MCF 10A (cell line): ENCODE measurements around the gene ADNP. TPM values are rescaled to one million over a fixed set of nuclear protein-coding genes. Genes with fewer than 3 reads are reported as not detected.
"Not testable (repeated sequence)": the region's sequence is repeated elsewhere in the genome, so short reads cannot be mapped to it uniquely, and the experiment has no call there.

Experiments
- Bru-seq: library from RNA; stranded (reverse); fragments of 400-500 nt; gene quantifications from one replicate; lab custom pipeline; 2021; lab: Mats Ljungman, UMichigan
- BruChase-seq, 2 experiments: library from RNA; stranded (reverse); fragments of 400-500 nt; gene quantifications; one replicate each; lab custom pipeline; 2021; lab: Mats Ljungman, UMichigan
- BruUV-seq: library from RNA; stranded (reverse); fragments of 400-500 nt; replicated peaks from 2 replicates; lab custom pipeline; 2021; lab: Mats Ljungman, UMichigan
- CTCF ChIA-PET: fragments of 300-600 bp; sonication (Branson Sonifier 250); formaldehyde crosslinking; extraction: SDS; loops from one replicate; lab custom pipeline; 2021; ENCODE audit warnings: antibody characterized with exemption, inconsistent platforms; lab: Yijun Ruan, JAX
- POLR2A ChIA-PET: fragments of 300-600, 350-650 bp; sonication (Branson Sonifier 250); formaldehyde crosslinking; extraction: SDS; loops from one replicate; lab custom pipeline; 2020; ENCODE audit warnings: antibody characterized with exemption, inconsistent platforms; lab: Yijun Ruan, JAX
- DNase-seq: peaks from one replicate; pipeline ENCODE4 v3.0.0-alpha.2; 2018; ENCODE audit not compliant: unreplicated experiment
- H3K27ac Mint-ChIP-seq: one replicate; pipeline ENCODE4 v1.8.0; 2022; ENCODE audit warnings: mild to moderate bottlenecking, low read depth, mixed read lengths; ENCODE audit not compliant: unreplicated experiment
- H3K27me3 Mint-ChIP-seq: one replicate; pipeline ENCODE4 v1.8.0; 2022; ENCODE audit warnings: mixed read lengths; ENCODE audit not compliant: insufficient read depth, unreplicated experiment
- H3K36me3 Mint-ChIP-seq: one replicate; pipeline ENCODE4 v1.8.0; 2022; ENCODE audit warnings: mild to moderate bottlenecking, moderate library complexity, mixed read lengths; ENCODE audit not compliant: insufficient read depth, unreplicated experiment
- H3K4me1 Mint-ChIP-seq: one replicate; pipeline ENCODE4 v1.8.0; 2022; ENCODE audit warnings: mixed read lengths; ENCODE audit not compliant: insufficient read depth, unreplicated experiment
- H3K4me3 Mint-ChIP-seq: one replicate; pipeline ENCODE4 v1.8.0; 2022; ENCODE audit warnings: mild to moderate bottlenecking, moderate library complexity, mixed read lengths; ENCODE audit not compliant: unreplicated experiment
- H3K9me3 Mint-ChIP-seq: one replicate; pipeline ENCODE4 v1.8.0; 2022; ENCODE audit warnings: mixed read lengths; ENCODE audit not compliant: unreplicated experiment
- intact Hi-C: fragments of 100-400 bp; cut with micrococcal nuclease; formaldehyde crosslinking; loops from 2 replicates; pipeline ENCODE4 v1.14.1; 2022
- long read RNA-seq: library from polyadenylated mRNA; stranded (forward); transcript quantifications from one replicate; pipeline ENCODE4 v2.0.0, GENCODE V29; 2022
- total RNA-seq: library from RNA; stranded (reverse); gene quantifications from 2 replicates; pipeline ENCODE4 v1.2.3, GENCODE V29; 2022
- TF ChIP-seq, protein P1 (sequence below): fragments of 200-600 bp; IDR thresholded peaks from one replicate; pipeline ENCODE4 v1.8.0; 2022; ENCODE audit warnings: antibody characterized with exemption, mild to moderate bottlenecking; ENCODE audit not compliant: unreplicated experiment

ADNP gene
- 62.4 and 77.5 TPM in 2 replicates for total RNA-seq
- Bru-seq, nascent RNA: percentile 95 among the genes with signal in this experiment
- percentile 95 among the genes with signal in this experiment for BruChase-seq, experiment 1, labeled RNA remaining after a 6-hour chase
- BruChase-seq, experiment 2, labeled RNA remaining after a 2-hour chase: percentile 96 among the genes with signal in this experiment
- long read RNA-seq, full-length matches to known transcripts: 33 of 58 reads
- long read RNA-seq, partial matches to known transcripts: 9 of 58 reads
- long read RNA-seq, other reads (novel, unspliced or antisense): 16 of 58 reads

DNA sequence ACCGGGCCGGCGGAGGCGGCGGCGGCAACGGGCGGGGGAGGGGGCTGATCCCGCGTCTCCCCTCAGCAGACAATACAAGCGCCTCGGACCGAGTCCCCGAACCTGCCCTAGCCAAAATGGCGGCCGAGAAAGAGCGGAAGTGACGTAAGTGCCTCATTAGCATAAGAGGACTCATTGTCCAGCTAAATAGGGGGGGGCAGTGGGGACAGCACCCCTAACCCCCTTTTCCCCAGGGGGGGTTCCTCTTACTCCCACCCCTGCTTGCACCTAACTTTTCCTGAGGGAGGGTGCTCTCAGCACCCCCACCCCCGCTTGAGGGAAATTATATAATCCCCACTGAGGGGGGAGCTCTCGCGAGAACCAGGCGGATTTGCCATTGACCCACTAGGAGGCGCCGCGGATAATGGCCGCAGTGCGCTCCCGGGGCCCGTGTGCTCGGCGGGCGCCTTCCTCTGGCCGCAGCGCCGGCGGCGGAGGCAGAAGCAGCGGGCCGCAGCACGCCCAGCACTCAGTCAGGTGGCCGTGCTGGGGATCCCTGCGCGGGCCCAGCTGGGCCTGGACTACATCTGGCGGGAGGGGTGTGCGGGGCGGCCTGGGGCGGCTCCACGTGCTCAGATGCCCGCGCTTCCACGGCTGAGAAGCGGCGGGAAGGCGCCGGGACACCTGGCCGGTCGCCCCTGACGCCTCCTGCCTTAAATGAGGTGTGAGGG is at the start of gene ADNP:
TSS of gene ADNP (minus strand) at position 132 of the 710 bp plus-strand sequence. CDS start 27,441 bp downstream, outside the sequence.
- Mint-ChIP-seq H3K4me1 (peaks cover 23% of the 10 kb centered on the region), H3K27me3 (no peaks in the 10 kb centered on the region), H3K36me3 (peaks cover 85% of the 10 kb centered on the region), H3K9me3 (no peaks in the 10 kb centered on the region), H3K4me3 (peak within 1 kb of the TSS; percentile 90), H3K27ac (peak within 1 kb of the TSS; percentile 88)
- DNase-seq: peak; percentile 94
- BruUV-seq: no TSS peak
- intact Hi-C loops: no loop called here
- CTCF ChIA-PET: interaction anchor here (0.6 to 14.2 kb wide), 23 partner anchors 9 to 777 kb away, joined by 3 to 256 read pairs (median 4); partner anchors contain the start of genes BCAS4, DPM1 and MOCS3
- POLR2A ChIA-PET: interaction anchor here (0.5 to 13.0 kb wide), 36 partner anchors 8 to 790 kb away, joined by 3 to 149 read pairs (median 4); partner anchors contain the start of genes BCAS4, DPM1 and MOCS3
- TF ChIP-seq, protein P1, sequence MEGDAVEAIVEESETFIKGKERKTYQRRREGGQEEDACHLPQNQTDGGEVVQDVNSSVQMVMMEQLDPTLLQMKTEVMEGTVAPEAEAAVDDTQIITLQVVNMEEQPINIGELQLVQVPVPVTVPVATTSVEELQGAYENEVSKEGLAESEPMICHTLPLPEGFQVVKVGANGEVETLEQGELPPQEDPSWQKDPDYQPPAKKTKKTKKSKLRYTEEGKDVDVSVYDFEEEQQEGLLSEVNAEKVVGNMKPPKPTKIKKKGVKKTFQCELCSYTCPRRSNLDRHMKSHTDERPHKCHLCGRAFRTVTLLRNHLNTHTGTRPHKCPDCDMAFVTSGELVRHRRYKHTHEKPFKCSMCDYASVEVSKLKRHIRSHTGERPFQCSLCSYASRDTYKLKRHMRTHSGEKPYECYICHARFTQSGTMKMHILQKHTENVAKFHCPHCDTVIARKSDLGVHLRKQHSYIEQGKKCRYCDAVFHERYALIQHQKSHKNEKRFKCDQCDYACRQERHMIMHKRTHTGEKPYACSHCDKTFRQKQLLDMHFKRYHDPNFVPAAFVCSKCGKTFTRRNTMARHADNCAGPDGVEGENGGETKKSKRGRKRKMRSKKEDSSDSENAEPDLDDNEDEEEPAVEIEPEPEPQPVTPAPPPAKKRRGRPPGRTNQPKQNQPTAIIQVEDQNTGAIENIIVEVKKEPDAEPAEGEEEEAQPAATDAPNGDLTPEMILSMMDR: peak; percentile 46

DNA sequence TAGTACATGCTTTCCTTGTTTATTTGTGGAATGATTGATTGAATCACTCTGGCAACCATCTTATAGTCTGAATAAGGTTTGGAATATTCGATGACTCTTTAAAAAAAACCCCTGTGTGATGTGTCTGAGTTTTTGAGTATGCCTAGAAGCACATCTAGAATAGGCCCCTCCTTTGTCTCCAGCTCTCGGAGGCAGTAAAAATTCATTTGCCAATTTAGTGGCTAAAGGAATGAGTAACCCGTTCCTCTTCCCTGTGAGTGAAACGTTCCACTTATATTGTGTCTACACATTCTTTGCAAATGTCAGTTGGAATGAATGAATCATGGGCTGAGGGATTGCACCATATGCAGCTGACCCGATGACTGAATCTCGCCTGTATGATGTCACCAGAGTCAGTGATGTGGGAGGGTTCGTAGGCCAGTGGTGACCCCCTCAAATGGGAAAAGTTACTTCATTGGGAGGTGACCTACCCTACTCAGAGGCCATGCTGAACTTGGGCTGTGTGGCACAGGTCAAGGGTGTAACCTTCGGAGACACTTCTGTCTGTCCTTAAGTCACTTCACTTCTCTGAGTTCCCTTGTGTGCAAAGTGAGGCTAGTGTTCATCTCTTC is 48.9 kb upstream of the ADNP start:
- no TSS peak for BruUV-seq
- intact Hi-C loops: loop anchor here (1.0 to 2.0 kb wide), 2 partner anchors 22 to 185 kb away; partner anchors contain the start of genes BCAS4, DPM1 and MOCS3
- POLR2A ChIA-PET: interaction anchor here (0.6 to 3.7 kb wide), 8 partner anchors 11 to 676 kb away, joined by 3 to 40 read pairs (median 5); partner anchors contain the start of genes ADNP, DPM1 and MOCS3
- peak overlapping the region; percentile 97 for H3K27ac Mint-ChIP-seq
- peak; percentile 92 for DNase-seq
- no peaks in the 10 kb centered on the region for H3K27me3 Mint-ChIP-seq
- no peaks in the 10 kb centered on the region for H3K9me3 Mint-ChIP-seq
- no peaks in the 10 kb centered on the region for H3K36me3 Mint-ChIP-seq
- TF ChIP-seq, protein P1: no peak
- H3K4me3 Mint-ChIP-seq: peak overlapping the region; percentile 42
- H3K4me1 Mint-ChIP-seq: peaks cover 34% of the 10 kb centered on the region
- CTCF ChIA-PET: interaction anchor here (0.6 to 22.3 kb wide), 18 partner anchors 9 to 1088 kb away, joined by 3 to 810 read pairs (median 8); partner anchors contain the start of genes BCAS4, DPM1 and MOCS3

GRCh38 chr20:50978533-50978932 is 47.3 kb upstream of the ADNP start:
- intact Hi-C loops, H3K27me3 Mint-ChIP-seq, H3K9me3 Mint-ChIP-seq, H3K27ac Mint-ChIP-seq, BruUV-seq, DNase-seq, H3K36me3 Mint-ChIP-seq, H3K4me3 Mint-ChIP-seq: not testable (repeated sequence)
- ChIA-PET POLR2A (interaction anchor here (0.6 to 0.9 kb wide), 2 partner anchors 47 to 321 kb away, joined by 3 read pairs; no protein-coding TSS in a partner anchor), CTCF (interaction anchor here (0.7 to 22.3 kb wide), 2 partner anchors 15 to 326 kb away, joined by 3 to 810 read pairs; no protein-coding TSS in a partner anchor)
- peaks cover 34% of the 10 kb centered on the region for H3K4me1 Mint-ChIP-seq
